HEK293T (cell line): ENCODE results near the gene HSPG2.

Experiments
- ARNT ChIP-seq: fragments of 450-650 bp; IDR thresholded peaks from 2 replicates; pipeline ENCODE4 v1.6.1; 2017; ENCODE audit warnings: mild to moderate bottlenecking
- SUZ12 ChIP-seq: fragments of 450-650 bp; IDR thresholded peaks from 2 replicates; pipeline ENCODE4 v1.6.1; 2016; ENCODE audit warnings: mild to moderate bottlenecking
- ZNF384 ChIP-seq: fragments of 450-650 bp; IDR thresholded peaks from 2 replicates; pipeline ENCODE4 v1.6.1; 2016

DNA sequence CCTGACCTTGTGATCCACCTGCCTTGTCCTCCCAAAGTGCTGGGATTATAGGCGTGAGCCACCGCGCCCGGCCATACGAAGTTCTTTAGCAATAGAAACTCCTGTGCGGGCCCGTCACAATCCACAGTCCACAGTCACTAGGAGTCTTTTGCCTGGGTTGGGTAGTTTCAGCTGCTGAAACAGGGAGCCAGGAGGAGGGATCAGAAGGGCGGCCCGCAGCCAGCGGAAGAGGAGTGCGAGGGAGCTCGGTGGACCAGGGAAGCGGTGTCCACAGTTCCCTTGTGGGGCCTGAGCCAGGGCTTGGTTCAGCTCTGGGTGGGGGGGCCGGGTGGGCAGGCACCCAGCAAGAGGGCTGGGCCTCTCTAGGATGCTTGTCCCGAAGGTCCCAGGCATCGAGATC, 17.9 kb upstream of the HSPG2 start:
- TF ChIP-seq ARNT (no peak), ZNF384 (no peak), SUZ12 (no peak)
